ENCODE measurements around the gene IKZF3.

GRCh38 chr17:39822051-39822451, 42.1 kb downstream of the IKZF3 start:
- TF ChIP-seq CTCF (optimal IDR thresholded peaks at IDR 0.05 in 1 of 3, IDR thresholded peaks at IDR 0.05 in 1 of 3, conservative IDR thresholded peaks at IDR 0.05 in 1 of 3; ENCODE audit: extremely low read depth in 1 of 3, insufficient read depth in 2 of 3, low read length in 3 of 3) (no peak), EZH2 (IDR thresholded peaks at IDR 0.05; ENCODE audit: low read length) (no peak)

Data from keratinocyte (primary cell).